ENCODE data around the gene CHKA.

Gene CHKA

DNA sequence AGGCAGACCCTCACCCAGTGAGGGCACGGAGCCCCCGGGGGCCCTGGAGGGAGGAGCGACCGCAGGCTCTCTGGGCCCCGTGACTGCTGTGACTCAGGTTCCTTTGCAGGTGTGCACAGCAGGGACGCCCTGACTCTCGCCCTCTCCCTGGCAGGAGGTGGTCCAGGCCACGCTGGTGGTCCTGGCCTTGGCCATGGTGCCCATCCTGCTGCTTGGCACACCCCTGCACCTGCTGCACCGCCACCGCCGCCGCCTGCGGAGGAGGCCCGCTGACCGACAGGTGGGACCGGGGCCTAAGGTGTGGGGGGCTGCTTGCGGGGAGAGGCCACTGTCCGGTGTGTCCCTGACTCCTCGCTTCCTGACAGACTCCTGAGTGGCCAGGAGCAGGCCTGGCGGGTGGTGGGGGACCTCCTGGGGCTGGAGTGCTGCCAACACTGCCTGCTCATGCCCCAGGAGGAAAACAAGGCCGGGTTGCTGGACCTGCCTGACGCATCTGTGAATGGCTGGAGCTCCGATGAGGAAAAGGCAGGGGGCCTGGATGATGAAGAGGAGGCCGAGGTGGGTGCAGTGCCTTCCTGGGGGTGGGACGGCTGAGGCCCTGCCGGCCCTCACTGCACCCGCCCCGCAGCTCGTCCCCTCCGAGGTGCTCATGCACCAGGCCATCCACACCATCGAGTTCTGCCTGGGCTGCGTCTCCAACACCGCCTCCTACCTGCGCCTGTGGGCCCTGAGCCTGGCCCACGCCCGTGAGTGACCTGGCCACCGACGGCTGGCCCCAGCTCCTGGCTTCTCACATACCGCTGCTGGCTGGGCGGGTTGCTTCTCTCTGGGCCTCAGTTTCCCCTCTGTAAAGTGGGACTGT, 71.4 kb downstream of the CHKA start:
- in situ Hi-C loops (cut with MboI; ENCODE audit: low sequenced_read_pairs) = no loop called here

DNA sequence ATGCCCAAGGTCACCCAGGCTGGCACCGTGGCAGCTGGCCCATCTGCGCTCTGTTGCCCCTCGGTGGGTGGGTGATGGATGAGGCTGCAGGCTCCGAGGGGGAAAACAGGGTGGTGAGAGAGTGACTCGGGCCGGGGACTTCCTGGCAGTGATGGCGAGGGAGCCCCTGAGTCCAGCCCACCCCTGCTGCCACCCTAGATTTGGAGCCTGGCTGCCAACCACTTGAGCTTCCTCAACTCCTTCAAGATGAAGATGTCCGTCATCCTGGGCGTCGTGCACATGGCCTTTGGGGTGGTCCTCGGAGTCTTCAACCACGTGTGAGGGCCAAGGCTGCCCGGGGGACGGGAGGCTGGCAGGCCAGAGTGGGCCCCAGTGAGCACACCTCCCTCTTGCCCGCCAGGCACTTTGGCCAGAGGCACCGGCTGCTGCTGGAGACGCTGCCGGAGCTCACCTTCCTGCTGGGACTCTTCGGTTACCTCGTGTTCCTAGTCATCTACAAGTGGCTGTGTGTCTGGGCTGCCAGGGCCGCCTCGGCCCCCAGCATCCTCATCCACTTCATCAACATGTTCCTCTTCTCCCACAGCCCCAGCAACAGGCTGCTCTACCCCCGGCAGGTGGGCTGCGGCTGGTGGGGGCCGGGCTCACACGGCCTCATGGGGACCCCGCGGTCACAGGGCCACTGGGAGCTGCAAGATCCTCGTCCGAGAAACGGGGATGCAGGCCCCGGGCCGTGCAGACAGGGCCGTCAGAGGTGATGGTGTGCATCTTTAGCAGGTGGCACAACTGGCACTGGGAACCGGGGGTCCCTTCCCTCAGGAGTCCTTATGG, 72.3 kb downstream of the CHKA start:
- in situ Hi-C loops (cut with MboI; ENCODE audit: low sequenced_read_pairs) = no loop called here

DNA sequence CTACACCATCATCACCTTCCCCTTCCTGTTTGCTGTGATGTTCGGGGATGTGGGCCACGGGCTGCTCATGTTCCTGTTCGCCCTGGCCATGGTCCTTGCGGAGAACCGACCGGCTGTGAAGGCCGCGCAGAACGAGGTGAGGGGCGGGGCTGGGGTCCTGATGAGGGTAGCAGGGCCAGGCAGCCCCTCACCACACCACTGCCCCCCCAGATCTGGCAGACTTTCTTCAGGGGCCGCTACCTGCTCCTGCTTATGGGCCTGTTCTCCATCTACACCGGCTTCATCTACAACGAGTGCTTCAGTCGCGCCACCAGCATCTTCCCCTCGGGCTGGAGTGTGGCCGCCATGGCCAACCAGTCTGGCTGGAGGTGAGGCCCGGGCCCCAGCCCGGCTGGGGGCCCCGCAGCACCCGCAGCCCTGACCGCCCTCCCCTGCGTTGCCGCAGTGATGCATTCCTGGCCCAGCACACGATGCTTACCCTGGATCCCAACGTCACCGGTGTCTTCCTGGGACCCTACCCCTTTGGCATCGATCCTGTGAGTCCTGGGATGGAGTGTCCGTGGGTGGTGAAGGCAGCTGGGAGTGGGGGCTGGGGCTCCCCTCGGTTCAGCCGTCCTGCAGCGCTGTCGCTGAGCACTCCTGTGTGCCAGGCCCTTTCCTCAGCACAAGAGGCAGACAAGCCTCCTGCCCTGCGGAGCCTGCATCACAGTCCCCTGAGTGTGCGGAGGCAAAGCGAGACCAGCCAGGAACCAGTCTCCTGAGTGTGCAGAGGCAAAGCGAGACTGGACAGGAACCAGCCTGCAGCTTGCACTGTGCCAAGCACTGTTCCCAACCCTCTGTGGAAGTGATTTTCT, 73.5 kb downstream of the CHKA start:
- in situ Hi-C loops (cut with MboI; ENCODE audit: low sequenced_read_pairs) = no loop called here

DNA sequence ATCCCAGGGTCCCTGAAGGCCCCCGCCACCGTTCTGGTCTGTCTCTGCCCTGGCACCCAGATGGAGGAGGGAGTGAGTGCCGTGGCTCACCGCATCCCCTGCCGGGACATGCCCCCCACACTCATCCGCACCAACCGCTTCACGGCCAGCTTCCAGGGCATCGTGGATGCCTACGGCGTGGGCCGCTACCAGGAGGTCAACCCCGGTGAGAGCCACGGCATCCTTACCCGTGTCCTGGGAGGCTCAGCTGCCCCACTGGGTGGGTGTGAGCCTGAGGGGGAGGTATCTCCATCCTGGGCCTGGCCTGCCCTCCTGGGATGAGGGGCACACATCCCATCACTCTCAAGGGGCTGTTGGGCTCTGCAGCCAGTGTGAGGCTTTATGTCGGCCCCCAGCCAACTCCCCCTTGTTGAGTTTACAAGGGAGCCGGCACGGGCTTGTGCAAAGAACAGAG, 76.3 kb downstream of the CHKA start:
- in situ Hi-C loops (cut with MboI; ENCODE audit: low sequenced_read_pairs) = no loop called here

DNA sequence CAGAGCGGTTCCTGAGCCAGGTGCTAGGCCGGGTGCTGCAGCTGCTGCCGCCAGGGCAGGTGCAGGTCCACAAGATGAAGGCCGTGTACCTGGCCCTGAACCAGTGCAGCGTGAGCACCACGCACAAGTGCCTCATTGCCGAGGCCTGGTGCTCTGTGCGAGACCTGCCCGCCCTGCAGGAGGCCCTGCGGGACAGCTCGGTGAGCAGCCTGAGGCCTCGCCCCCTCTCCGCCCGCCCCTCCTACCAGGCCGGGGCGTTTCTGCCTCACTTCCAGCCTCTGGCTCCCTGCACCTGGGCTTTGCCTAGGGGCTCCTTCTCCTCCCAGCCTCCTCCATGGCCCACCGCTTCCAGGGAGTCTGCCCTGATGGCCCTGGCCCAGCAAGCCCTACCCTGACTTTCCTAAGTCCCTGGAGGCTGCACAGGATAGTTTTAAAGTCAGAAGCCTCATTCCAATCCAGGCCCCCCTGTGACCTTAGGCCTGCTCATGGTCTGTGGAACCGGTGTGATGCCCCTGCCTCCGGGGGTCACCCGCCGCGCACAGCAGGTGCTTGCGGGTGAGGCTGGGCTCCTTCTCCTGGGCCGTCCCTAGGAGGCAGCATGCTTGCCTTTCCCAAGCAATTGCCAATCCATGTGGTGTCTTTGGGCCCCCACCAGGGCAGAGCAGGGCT, 76.9 kb downstream of the CHKA start:
- in situ Hi-C loops (cut with MboI; ENCODE audit: low sequenced_read_pairs) = no loop called here

DNA sequence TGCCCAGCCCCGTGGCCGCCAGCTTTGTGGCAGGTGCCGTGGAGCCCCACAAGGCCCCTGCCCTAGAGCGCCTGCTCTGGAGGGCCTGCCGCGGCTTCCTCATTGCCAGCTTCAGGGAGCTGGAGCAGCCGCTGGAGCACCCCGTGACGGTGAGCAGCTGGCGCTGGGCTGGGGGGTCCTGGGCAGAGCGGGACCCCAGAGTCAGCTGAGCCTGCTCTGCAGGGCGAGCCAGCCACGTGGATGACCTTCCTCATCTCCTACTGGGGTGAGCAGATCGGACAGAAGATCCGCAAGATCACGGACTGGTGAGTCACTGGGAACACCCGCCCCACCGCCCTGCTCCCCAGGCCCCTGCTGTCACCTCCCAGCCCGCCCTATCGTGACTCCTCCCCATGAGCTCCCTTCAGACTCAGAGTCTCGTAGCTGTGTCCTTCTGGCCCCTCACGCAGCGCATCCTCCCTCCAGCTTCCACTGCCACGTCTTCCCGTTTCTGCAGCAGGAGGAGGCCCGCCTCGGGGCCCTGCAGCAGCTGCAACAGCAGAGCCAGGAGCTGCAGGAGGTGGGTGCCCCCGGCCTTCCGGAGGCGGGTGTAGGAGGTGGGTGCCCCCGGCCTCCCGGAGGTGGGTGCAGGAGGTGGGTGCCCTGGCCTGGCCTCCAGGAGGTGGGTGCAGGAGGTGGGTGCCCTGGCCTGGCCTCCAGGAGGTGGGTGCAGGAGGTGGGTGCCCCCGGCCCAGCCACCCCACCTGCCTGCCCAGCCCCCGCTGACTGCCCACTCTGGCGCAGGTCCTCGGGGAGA, 77.6 kb downstream of the CHKA start:
- in situ Hi-C loops (cut with MboI; ENCODE audit: low sequenced_read_pairs) = no loop called here

DNA sequence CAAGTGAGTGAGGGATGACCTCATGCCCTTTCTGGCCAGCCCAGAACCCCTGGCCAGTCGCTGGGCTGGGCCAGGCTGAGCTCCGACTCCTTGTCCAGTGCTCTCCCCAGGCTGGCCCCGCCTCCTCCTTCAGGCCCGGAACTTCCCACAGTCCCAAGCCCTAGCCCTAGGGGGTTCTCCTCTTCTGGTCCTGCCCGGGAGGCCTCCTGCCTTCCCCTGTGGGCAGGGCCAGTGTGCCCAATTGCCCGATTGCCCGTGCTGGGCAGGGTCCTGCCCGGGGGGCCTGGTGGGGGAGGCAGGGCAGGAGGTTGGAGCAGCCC, 78.2 kb downstream of the CHKA start:
- in situ Hi-C loops (cut with MboI; ENCODE audit: low sequenced_read_pairs) = no loop called here

DNA sequence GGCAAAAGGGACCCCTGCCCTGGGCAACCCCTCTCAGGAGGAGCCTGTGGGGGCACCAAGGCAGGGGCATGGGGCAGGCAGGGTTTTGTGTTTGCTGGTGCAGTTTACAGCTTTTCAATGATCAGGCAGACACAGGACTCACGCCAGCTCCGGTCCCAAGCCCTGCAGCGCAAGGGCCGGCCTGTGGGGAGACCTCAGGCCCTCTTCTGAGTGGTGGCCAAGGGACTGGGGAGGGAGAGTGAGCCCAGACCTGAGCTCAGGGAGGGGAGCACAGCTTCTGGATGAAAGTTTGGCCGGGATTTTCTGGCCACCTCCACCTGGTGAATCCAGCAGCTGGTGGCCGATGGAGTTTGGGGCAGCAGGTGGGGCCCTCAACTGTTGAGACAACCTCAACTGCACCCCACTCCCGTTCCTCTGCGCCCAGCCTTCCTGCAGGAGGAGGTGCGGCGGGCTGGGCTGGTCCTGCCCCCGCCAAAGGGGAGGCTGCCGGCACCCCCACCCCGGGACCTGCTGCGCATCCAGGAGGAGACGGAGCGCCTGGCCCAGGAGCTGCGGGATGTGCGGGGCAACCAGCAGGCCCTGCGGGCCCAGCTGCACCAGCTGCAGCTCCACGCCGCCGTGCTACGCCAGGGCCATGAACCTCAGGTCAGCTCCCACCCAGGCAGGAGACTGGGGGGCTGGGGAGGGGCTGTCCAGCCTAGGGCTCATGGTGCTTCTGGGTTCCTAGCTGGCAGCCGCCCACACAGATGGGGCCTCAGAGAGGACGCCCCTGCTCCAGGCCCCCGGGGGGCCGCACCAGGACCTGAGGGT, 78.8 kb downstream of the CHKA start:
- in situ Hi-C loops (cut with MboI; ENCODE audit: low sequenced_read_pairs) = no loop called here

DNA sequence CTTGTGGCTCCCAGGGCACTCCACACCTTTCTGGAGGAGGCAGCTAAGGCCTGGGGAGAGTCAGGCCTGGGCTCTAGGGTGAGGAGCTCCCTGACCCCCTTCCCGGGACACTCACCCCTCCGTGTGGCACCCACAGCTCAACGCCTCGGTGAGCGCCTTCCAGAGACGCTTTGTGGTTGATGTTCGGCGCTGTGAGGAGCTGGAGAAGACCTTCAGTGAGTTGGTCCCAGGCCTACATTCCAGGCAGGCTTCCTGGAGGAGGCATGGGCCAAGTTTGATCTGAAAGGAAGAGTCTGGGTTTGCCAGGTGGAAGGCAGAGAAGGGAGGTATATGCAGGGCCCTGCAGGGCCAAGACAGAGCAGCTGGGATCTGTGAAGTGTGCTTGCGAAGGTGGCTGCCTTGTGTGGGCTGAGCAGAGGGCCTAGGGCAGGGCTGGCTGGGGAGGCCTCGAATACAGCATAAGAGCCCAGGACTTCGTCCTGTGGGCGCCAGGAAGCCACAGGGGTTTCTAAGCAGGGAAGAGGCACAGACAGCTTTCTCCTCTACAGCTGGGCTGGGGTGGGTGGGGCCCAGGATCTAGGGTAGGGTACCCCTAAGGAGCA, 79.5 kb downstream of the CHKA start:
- in situ Hi-C loops (cut with MboI; ENCODE audit: low sequenced_read_pairs) = no loop called here

DNA sequence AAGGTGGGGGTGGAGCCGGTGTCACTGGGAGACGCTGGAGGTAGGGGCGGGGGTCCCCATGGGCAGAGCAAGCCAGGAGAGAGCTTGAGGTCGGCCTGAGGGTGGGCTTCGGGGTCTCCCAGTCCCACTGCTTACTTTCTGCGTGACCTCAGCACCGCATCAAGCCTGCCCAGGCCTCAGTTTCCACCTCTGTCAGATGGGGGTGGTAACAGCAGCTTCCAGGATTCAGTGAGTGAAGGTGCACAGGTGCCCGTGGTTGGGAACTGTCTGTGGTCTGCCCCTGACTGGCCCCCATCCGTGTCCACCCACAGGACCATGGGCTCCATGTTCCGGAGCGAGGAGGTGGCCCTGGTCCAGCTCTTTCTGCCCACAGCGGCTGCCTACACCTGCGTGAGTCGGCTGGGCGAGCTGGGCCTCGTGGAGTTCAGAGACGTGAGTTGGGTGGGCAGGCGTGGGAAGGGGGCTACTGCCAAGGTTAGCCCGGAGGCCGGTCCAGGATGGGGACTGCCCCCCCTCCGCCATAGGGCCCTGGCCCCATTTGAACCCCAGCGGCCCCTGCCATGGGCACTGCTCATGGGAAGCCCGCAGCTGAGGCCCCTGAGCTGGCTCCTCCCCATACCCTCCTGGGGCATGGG, 80.1 kb downstream of the CHKA start:
- in situ Hi-C loops (cut with MboI; ENCODE audit: low sequenced_read_pairs) = no loop called here

DNA sequence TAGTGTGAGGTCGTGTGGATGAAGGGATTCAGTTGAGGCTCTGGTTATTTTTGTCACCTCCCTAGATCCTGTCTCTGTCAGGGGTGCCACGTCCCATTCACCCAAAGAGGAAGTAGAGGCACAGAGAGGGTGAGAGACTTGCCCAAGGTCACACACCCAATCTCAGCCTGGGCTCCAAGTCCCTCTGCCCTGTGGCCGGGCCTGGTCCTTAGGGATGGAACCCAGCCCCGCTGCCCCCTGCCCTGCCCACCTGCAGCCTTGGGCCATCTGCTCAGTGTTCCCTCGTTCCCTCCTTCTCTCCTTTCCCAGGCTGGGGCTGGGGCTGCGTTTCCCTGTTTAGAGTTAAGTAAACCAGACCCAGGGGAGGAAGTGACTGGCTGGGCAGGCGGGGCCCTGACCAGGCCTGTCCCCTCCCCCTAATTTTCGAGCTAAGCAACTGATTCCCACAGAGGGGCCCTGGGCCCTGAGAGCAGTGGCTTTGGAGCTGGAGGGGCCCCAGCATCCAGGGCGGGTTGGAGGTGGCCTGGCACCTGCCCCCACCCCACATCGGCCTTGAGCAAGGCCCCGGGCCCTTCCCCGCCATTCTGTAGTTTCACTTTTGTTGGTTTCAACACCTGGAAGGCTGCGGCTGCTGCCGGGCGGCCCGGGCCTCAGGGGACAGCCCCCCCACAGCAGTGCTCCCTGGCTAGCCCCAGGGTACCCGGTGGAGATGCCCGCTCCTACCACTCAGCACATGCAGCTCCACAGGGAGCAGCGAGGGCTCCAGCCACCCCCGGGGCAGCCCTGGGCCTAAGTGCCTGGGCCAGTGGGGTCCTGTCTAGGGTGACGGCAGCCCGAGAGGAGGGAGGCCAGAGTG, 80.9 kb downstream of the CHKA start:
- in situ Hi-C loops (cut with MboI; ENCODE audit: low sequenced_read_pairs) = no loop called here

DNA sequence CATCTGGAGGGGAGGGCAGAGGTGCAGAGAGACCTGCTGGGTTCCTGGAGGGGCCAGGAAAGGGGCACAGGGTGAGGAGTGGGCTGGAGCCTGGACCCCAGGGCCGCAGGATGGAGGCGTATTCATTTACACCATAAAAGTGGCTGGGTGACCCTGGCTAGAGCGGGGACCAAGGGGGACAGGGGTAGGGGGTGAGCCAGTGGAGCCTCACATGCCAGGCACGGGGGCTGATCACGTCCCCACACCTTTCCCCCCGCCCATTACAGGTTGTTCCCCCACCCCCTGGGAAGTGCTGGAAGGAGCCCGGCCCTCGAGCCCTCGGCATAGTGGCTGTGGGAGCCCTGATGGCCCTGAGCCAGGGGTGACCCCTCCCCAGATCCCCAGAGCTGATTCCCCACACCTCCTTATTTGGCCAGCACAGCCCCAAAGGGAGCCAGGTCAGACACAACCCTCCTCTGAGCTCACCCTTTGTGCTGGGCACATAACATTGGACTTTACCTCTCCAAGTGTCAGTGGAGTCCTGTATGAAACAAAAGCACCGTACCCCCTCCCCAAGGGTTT, 81.6 kb downstream of the CHKA start:
- in situ Hi-C loops (cut with MboI; ENCODE audit: low sequenced_read_pairs) = no loop called here

DNA sequence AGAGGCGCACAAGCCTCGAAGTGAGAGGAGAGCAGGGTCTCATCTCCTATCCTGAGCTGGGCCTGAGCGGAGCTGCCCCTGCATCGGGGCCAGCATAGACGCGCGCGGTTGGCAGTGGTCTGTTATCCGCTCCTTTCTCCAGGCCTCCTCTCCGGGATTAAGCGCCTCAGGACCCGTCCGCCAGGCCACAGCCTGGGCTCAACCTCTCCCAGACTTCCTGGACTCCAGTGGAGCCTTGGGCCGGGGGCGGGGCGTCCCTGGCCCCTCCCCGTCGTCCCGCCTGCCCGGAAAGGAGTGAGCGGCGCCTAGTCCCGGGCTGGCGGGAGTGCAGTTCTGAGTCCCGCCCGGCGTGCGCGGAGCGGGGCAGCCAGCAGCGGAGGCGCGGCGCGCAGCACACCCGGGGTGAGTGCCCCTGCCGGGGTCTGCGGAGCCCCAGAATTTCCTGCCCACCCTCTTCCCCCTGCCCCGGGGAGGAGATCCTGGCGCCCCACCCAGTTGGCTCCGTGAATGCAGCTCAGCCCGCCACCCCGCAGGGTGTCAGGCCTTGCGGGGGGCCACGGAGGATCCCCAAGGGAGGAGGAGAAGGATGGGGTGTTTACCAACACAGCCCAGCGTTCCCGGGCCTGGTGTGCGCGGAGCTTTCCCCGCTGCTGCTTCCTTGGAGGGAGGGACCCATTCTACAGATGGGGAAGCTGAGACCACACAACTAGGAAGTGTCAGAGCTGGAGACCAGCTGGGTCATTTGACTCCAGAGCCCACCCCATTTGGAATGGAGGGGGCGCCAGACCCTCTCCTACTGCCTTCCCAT, 82.3 kb downstream of the CHKA start, which contains the start of gene TCIRG1:
TSS of gene TCIRG1 (plus strand) at position 308 of the 808 bp plus-strand sequence. CDS start 2,247 bp downstream, outside the sequence.
- in situ Hi-C loops (cut with MboI; ENCODE audit: low sequenced_read_pairs) = no loop called here

DNA sequence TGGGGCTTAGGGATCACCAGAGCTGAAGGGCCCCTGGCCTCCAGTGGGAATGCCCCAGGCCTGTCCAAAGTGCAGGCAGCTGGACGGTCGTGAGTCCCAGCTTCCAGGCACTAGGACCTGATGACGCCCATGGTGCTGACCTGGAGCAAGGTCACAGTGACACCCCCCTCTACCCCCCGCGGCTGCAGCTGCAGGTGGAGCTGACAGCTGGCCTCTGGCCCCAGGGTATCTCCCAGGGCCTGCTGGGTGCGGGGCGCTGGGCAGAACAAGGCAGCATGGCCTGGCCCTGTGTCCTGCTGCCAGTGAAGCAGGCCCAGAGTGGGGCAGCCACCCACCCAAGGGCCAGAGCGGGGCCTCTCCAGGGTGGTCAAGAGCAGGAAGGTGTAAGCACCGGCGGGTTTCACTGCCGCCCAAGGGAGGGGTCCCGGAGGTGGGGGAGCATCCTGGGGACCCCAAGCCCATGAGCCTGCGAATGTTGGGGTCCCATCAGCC, 82.9 kb downstream of the CHKA start:
- in situ Hi-C loops (cut with MboI; ENCODE audit: low sequenced_read_pairs) = no loop called here

DNA sequence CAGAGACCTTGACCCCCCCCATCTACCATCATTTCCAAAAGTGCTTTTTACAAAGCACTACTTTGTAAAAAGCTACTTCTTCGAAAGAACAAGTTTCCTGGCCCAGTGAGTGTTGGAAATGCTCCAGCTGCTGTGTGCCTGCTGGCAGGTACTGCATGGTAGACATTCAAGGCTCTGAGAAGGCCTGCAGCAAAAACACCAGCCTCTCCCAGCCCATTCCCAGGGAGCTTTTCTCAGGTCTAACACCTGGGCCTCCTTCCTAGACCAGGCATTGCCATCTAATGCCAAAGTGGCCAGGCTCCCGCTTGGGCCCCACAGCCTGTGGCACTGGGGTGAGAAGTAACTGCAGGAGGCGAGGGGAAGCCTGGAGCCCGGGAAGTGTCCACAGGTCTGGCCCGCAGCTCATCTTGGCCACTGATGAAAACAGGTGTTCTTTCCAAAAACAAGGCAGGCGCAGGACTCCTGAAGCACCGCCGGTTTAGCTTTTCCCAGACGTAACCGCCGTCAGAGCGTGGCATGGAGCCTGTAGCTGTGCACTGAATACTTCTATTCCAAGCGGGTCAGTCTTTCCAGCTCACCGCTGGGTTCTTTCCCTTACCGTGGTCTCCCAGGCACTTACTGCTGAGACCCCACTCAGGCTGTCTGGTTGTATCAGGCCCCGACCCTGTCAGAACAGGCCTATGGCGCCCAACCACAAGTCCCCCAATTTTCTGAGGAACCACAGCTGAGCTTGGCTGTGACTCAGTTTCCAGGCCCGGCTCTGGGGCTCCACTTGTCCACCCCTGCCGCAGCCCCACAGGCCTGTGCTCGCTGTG, 83.6 kb downstream of the CHKA start:
- in situ Hi-C loops (cut with MboI; ENCODE audit: low sequenced_read_pairs) = no loop called here

All from hTERT RPE-1 (cell line).